HAP-1 (cell line): Measurements from ENCODE around the gene UBE2O.

Source experiments
- DNase-seq, 2 experiments: peaks; one replicate each; pipeline ENCODE4 v3.0.0-alpha.2; 2016 to 2020; ENCODE audit warnings: low spot score in 2 of 2
- H3K27me3 ChIP-seq: fragments of 250-450 bp; sonication (Bioruptor Pico); 2 replicates; pipeline ENCODE4 v1.5.1; 2020; ENCODE audit warnings: low read depth, mild to moderate bottlenecking, moderate library complexity
- H3K36me3 ChIP-seq: fragments of 250-450 bp; sonication (Bioruptor Pico); replicated peaks from 2 replicates; pipeline ENCODE4 v1.5.1; 2020; ENCODE audit warnings: mild to moderate bottlenecking
- H3K4me1 ChIP-seq: fragments of 250-450 bp; sonication (Bioruptor Pico); 2 replicates; pipeline ENCODE4 v1.5.1; 2020; ENCODE audit warnings: mild to moderate bottlenecking
- H3K4me3 ChIP-seq: fragments of 250-450 bp; sonication (Bioruptor Pico); 2 replicates; pipeline ENCODE4 v1.5.1; 2020; ENCODE audit warnings: mild to moderate bottlenecking, moderate library complexity
- H3K9me3 ChIP-seq: fragments of 250-450 bp; sonication (Bioruptor Pico); 2 replicates; pipeline ENCODE4 v1.5.1; 2020; ENCODE audit warnings: mild to moderate bottlenecking, moderate library complexity
- in situ Hi-C: fragments of 300-500 bp; cut with MboI; formaldehyde crosslinking; loops from 3 replicates; pipeline ENCODE4 v1.14.3; 2020; ENCODE audit warnings: low sequenced_read_pairs, inconsistent platforms, mixed read lengths

UBE2O gene

GRCh38 chr17:76433693-76434092 is 19.3 kb downstream of the UBE2O start:
- Histone ChIP-seq H3K36me3 (no peaks in the 10 kb centered on the region), H3K27me3 (no peaks in the 10 kb centered on the region), H3K9me3 (no peaks in the 10 kb centered on the region), H3K4me1 (peaks cover 15% of the 10 kb centered on the region), H3K4me3 (no peak overlapping the region)
- DNase-seq: no peak
- in situ Hi-C loops: no loop called here

GRCh38 chr17:76432712-76433336 is 20.1 kb downstream of the UBE2O start:
- no peaks in the 10 kb centered on the region for H3K36me3 ChIP-seq
- in situ Hi-C loops: no loop called here
- H3K9me3 ChIP-seq: no peaks in the 10 kb centered on the region
- DNase-seq: peak in 1 of 2 experiments; percentile 4
- H3K4me3 ChIP-seq: no peak overlapping the region
- peaks cover 14% of the 10 kb centered on the region for H3K4me1 ChIP-seq
- no peaks in the 10 kb centered on the region for H3K27me3 ChIP-seq

GRCh38 chr17:76432004-76432403 is 20.9 kb downstream of the UBE2O start:
- DNase-seq: no peak
- Histone ChIP-seq H3K4me3 (no peak overlapping the region), H3K36me3 (no peaks in the 10 kb centered on the region), H3K9me3 (no peaks in the 10 kb centered on the region), H3K27me3 (no peaks in the 10 kb centered on the region), H3K4me1 (peaks cover 20% of the 10 kb centered on the region)
- in situ Hi-C loops: no loop called here

- Histone ChIP-seq H3K9me3 (no peaks in the 10 kb centered on the region), H3K36me3 (no peaks in the 10 kb centered on the region), H3K4me3 (no peak overlapping the region), H3K27me3 (no peaks in the 10 kb centered on the region), H3K4me1 (peaks cover 18% of the 10 kb centered on the region)
- peak in 1 of 2 experiments; percentile 1 for DNase-seq
- in situ Hi-C loops: no loop called here
Observed at GRCh38 chr17:76431509-76431908, 21.4 kb downstream of the UBE2O start.

GRCh38 chr17:76428511-76428910 is 24.4 kb downstream of the UBE2O start:
- H3K4me1 ChIP-seq: peaks cover 17% of the 10 kb centered on the region
- H3K36me3 ChIP-seq: no peaks in the 10 kb centered on the region
- no peaks in the 10 kb centered on the region for H3K9me3 ChIP-seq
- no peak overlapping the region for H3K4me3 ChIP-seq
- in situ Hi-C loops: no loop called here
- no peak for DNase-seq
- H3K27me3 ChIP-seq: no peaks in the 10 kb centered on the region

- H3K4me1 ChIP-seq: peaks cover 17% of the 10 kb centered on the region
- no peaks in the 10 kb centered on the region for H3K27me3 ChIP-seq
- no peaks in the 10 kb centered on the region for H3K9me3 ChIP-seq
- no peaks in the 10 kb centered on the region for H3K36me3 ChIP-seq
- in situ Hi-C loops: no loop called here
- peak in 1 of 2 experiments; percentile 1 for DNase-seq
- no peak overlapping the region for H3K4me3 ChIP-seq
Observed at GRCh38 chr17:76427501-76428231, 25.3 kb downstream of the UBE2O start.

- no peak overlapping the region for H3K4me3 ChIP-seq
- in situ Hi-C loops: no loop called here
Observed at GRCh38 chr17:76426853-76427252, 26.1 kb downstream of the UBE2O start.

GRCh38 chr17:76422860-76423259 is 30.1 kb downstream of the UBE2O start:
- H3K27me3 ChIP-seq: no peaks in the 10 kb centered on the region
- in situ Hi-C loops: no loop called here
- H3K36me3 ChIP-seq: no peaks in the 10 kb centered on the region
- DNase-seq: no peak
- no peaks in the 10 kb centered on the region for H3K9me3 ChIP-seq
- H3K4me1 ChIP-seq: peaks cover 10% of the 10 kb centered on the region
- H3K4me3 ChIP-seq: no peak overlapping the region

More at GRCh38 chr17:76426853-76427252, 26.1 kb downstream of the UBE2O start:
- Histone ChIP-seq H3K27me3 (no peaks in the 10 kb centered on the region), H3K9me3 (no peaks in the 10 kb centered on the region), H3K36me3 (no peaks in the 10 kb centered on the region), H3K4me1 (peaks cover 17% of the 10 kb centered on the region)
- no peak for DNase-seq

- no peak for DNase-seq
- in situ Hi-C loops: no loop called here
- H3K4me1 ChIP-seq: peaks cover 6% of the 10 kb centered on the region
- H3K9me3 ChIP-seq: no peaks in the 10 kb centered on the region
- H3K27me3 ChIP-seq: no peaks in the 10 kb centered on the region
- H3K36me3 ChIP-seq: no peaks in the 10 kb centered on the region
- H3K4me3 ChIP-seq: no peak overlapping the region
Observed at GRCh38 chr17:76422406-76422805, 30.5 kb downstream of the UBE2O start.

GRCh38 chr17:76421044-76421407 is 31.9 kb downstream of the UBE2O start:
- Histone ChIP-seq H3K9me3 (no peaks in the 10 kb centered on the region), H3K4me1 (no peaks in the 10 kb centered on the region; the same call in 1 of the 2 replicates)

GRCh38 chr17:76420356-76421043 is 32.5 kb downstream of the UBE2O start:
- H3K36me3 ChIP-seq: no peaks in the 10 kb centered on the region
- no peak overlapping the region for H3K4me3 ChIP-seq
- no peak for DNase-seq
- H3K27me3 ChIP-seq: no peaks in the 10 kb centered on the region
- H3K9me3 ChIP-seq: no peaks in the 10 kb centered on the region
- in situ Hi-C loops: no loop called here
- no peaks in the 10 kb centered on the region; the same call in 1 of the 2 replicates for H3K4me1 ChIP-seq

More at GRCh38 chr17:76421044-76421407, 31.9 kb downstream of the UBE2O start:
- in situ Hi-C loops: no loop called here
- H3K36me3 ChIP-seq: no peaks in the 10 kb centered on the region
- H3K27me3 ChIP-seq: no peaks in the 10 kb centered on the region
- no peak overlapping the region for H3K4me3 ChIP-seq
- DNase-seq: no peak

- H3K9me3 ChIP-seq: no peaks in the 10 kb centered on the region
- no peak for DNase-seq
- no peaks in the 10 kb centered on the region for H3K36me3 ChIP-seq
- H3K27me3 ChIP-seq: no peaks in the 10 kb centered on the region
- in situ Hi-C loops: no loop called here
- H3K4me3 ChIP-seq: no peak overlapping the region
- no peaks in the 10 kb centered on the region; the same call in 1 of the 2 replicates for H3K4me1 ChIP-seq
Observed at GRCh38 chr17:76419576-76420260, 33.2 kb downstream of the UBE2O start.

- Histone ChIP-seq H3K27me3 (no peaks in the 10 kb centered on the region), H3K4me1 (no peaks in the 10 kb centered on the region; the same call in none of the 2 replicates), H3K36me3 (no peaks in the 10 kb centered on the region), H3K9me3 (no peaks in the 10 kb centered on the region), H3K4me3 (no peak overlapping the region)
- DNase-seq: no peak
- in situ Hi-C loops: no loop called here
Observed at GRCh38 chr17:76417499-76418143, 35.3 kb downstream of the UBE2O start.
